Endothelial cell of umbilical vein (primary cell): ENCODE measurements around the gene ALDH3A2. TPM values are rescaled to one million over a fixed set of nuclear protein-coding genes. Genes with fewer than 3 reads are reported as not detected.
"Not testable (repeated sequence)": the region's sequence is repeated elsewhere in the genome, so short reads cannot be mapped to it uniquely, and the experiment has no call there.

Experiments used
- BruUV-seq: library from RNA; stranded (reverse); fragments of 400-500 nt; replicated peaks from 2 replicates; lab custom pipeline; 2021; lab: Mats Ljungman, UMichigan
- CTCF ChIA-PET: fragments of 300-600, 350-600 bp; sonication (Branson Sonifier 250); formaldehyde crosslinking; loops from one replicate; lab custom pipeline; 2021; ENCODE audit warnings: antibody characterized with exemption, inconsistent platforms; lab: Charles Lee
- POLR2A ChIA-PET: fragments of 300-600, 350-600 bp; sonication (Branson Sonifier 250); formaldehyde crosslinking; loops from one replicate; lab custom pipeline; 2021; ENCODE audit warnings: antibody characterized with exemption, inconsistent platforms; lab: Charles Lee
- DNase-seq: peaks from one replicate; pipeline ENCODE4 v3.0.0-alpha.2; 2011; ENCODE audit warnings: low read depth, low spot score
- FAIRE-seq: peaks from 2 replicates; lab custom pipeline; 2011; peaks lifted over from hg19 to GRCh38; lab: Jason Lieb, UNC
- H2AFZ ChIP-seq: 2 replicates; pipeline ENCODE4 v1.6.0; 2012; ENCODE audit warnings: low read depth, low read length, control low read depth, inconsistent platforms
- H3K27ac ChIP-seq: 2 replicates; pipeline ENCODE4 v1.5.1; 2011; ENCODE audit warnings: low read depth, mild to moderate bottlenecking, control low read depth, low read length, moderate library complexity; ENCODE audit not compliant: insufficient read depth
- H3K27me3 ChIP-seq, 2 experiments: 2 replicates each; pipeline versions ENCODE4 v1.6.0 to v1.6.1; 2011; ENCODE audit warnings: low read length in 2 of 2, mixed read lengths in 1 of 2; ENCODE audit not compliant: control insufficient read depth in 2 of 2, insufficient read depth in 2 of 2
- H3K36me3 ChIP-seq, 2 experiments: 2 replicates in 1 of 2; 3 replicates in 1 of 2; pipeline ENCODE4 v1.5.1; 2011; ENCODE audit warnings: low read length in 2 of 2, mild to moderate bottlenecking in 1 of 2, moderate library complexity in 1 of 2; ENCODE audit not compliant: control insufficient read depth in 2 of 2, insufficient read depth in 2 of 2; ENCODE audit errors: extremely low read depth in 1 of 2
- H3K4me1 ChIP-seq: 3 replicates; pipeline ENCODE4 v1.5.1; 2011; ENCODE audit warnings: mild to moderate bottlenecking, low read length; ENCODE audit not compliant: control insufficient read depth, insufficient read depth; ENCODE audit errors: extremely low read depth
- H3K4me2 ChIP-seq: 2 replicates; pipeline ENCODE4 v1.6.1; 2011; ENCODE audit warnings: low read length, control low read depth, mixed read lengths; ENCODE audit not compliant: insufficient read depth
- H3K4me3 ChIP-seq, 3 experiments: fragments of 200-600 bp in 1 of 3; sonication (generic), shearing (Covaris generic) in 1 of 3; replicated peaks in 1 of 3; 2 replicates each; pipeline ENCODE4 v1.5.1; 2011 to 2016; ENCODE audit warnings: control low read depth in 3 of 3, low read length in 3 of 3, mild to moderate bottlenecking in 2 of 3, inconsistent platforms in 1 of 3, low read depth in 1 of 3, moderate library complexity in 1 of 3; ENCODE audit not compliant: insufficient read depth in 1 of 3
- H3K79me2 ChIP-seq: 2 replicates; pipeline ENCODE4 v1.6.0; 2012; ENCODE audit warnings: low read length, inconsistent platforms; ENCODE audit not compliant: control insufficient read depth, insufficient read depth
- H3K9ac ChIP-seq: replicated peaks from 2 replicates; pipeline ENCODE3; 2011; ENCODE audit warnings: low read length, control low read depth; ENCODE audit not compliant: insufficient read depth; ENCODE audit errors: extremely low read depth
- H3K9me1 ChIP-seq: replicated peaks from 3 replicates; pipeline ENCODE4 v1.6.0; 2011; ENCODE audit warnings: mild to moderate bottlenecking, low read length; ENCODE audit not compliant: control insufficient read depth, insufficient read depth; ENCODE audit errors: extremely low read depth
- H3K9me3 ChIP-seq: replicated peaks from 2 replicates; pipeline ENCODE4 v1.5.1; 2012; ENCODE audit warnings: low read length, inconsistent platforms; ENCODE audit not compliant: control insufficient read depth, insufficient read depth
- H4K20me1 ChIP-seq: replicated peaks from 2 replicates; pipeline ENCODE3; 2011; ENCODE audit warnings: mild to moderate bottlenecking, low read length; ENCODE audit not compliant: control insufficient read depth, insufficient read depth; ENCODE audit errors: extremely low read depth
- CTCF ChIP-seq, 2 donors: IDR thresholded peaks; 1 replicate in 1 of 2; 2 replicates in 1 of 2; pipeline ENCODE4 v1.5.1; 2011; ENCODE audit warnings: low read length in 2 of 2, mild to moderate bottlenecking in 2 of 2, moderate library complexity in 2 of 2, control low read depth in 1 of 2, inconsistent platforms in 1 of 2, low read depth in 1 of 2; ENCODE audit not compliant: insufficient read depth in 1 of 2; ENCODE audit errors: extremely low read depth in 1 of 2
- EZH2 ChIP-seq: IDR thresholded peaks from 2 replicates; pipeline ENCODE4 v1.6.1; 2012; ENCODE audit warnings: borderline replicate concordance, low read depth, mild to moderate bottlenecking, moderate library complexity, low read length, inconsistent platforms; ENCODE audit not compliant: severe bottlenecking
- FOS ChIP-seq: IDR thresholded peaks from 2 replicates; pipeline ENCODE4 v1.6.1; 2011; ENCODE audit warnings: mild to moderate bottlenecking, low read length, moderate library complexity, borderline replicate concordance; ENCODE audit not compliant: insufficient read depth
- GATA2 ChIP-seq: IDR thresholded peaks from 2 replicates; pipeline ENCODE4 v1.7.0; 2011; ENCODE audit warnings: low read depth, mild to moderate bottlenecking, moderate library complexity, mixed read lengths, low read length; ENCODE audit not compliant: insufficient read length, insufficient read depth
- JUN ChIP-seq: IDR thresholded peaks from 2 replicates; pipeline ENCODE4 v1.6.1; 2011; ENCODE audit warnings: borderline replicate concordance, low read depth; ENCODE audit not compliant: insufficient read length, insufficient read depth
- MAX ChIP-seq: IDR thresholded peaks from 2 replicates; pipeline ENCODE4 v1.6.1; 2011; ENCODE audit not compliant: insufficient read depth, insufficient read length
- MYC ChIP-seq: IDR thresholded peaks from one replicate; pipeline ENCODE4 v1.6.1; 2011; ENCODE audit warnings: mild to moderate bottlenecking, low read depth, low read length
- POLR2A ChIP-seq: IDR thresholded peaks from 2 replicates; pipeline ENCODE4 v1.6.1; 2012; ENCODE audit warnings: low read depth, mild to moderate bottlenecking, control low read depth, low read length
- POLR2AphosphoS5 ChIP-seq: IDR thresholded peaks from 2 replicates; pipeline ENCODE4 v1.6.1; 2012; ENCODE audit warnings: low read depth, mild to moderate bottlenecking, control low read depth, low read length, moderate library complexity; ENCODE audit not compliant: insufficient read depth
- dilution Hi-C: fragments of 300-500 bp; cut with MboI; formaldehyde crosslinking; loops from one replicate; pipeline ENCODE4 v1.15.0; 2019; ENCODE audit warnings: low sequenced_read_pairs; ENCODE audit not compliant: extremely low pct_ligation_motif_present
- intact Hi-C: fragments of 100-400 bp; cut with micrococcal nuclease; formaldehyde crosslinking; loops from one replicate; pipeline ENCODE4 v1.10.0; 2022
- polyA plus RNA-seq, 4 experiments: library from polyadenylated mRNA; depleted of rRNA in 3 of 4; stranded (reverse) in 3 of 4; unstranded in 1 of 4; fragments of >200 nt; gene quantifications; 2 replicates each; pipeline versions ENCODE4 v1.2.1 to v1.2.3, GENCODE V29; 2011 to 2012; ENCODE audit warnings: missing spikeins in 1 of 4
- total RNA-seq: library from RNA; stranded (reverse); gene quantifications from 2 replicates; pipeline ENCODE4 v1.2.3, GENCODE V29; 2021

The ALDH3A2 gene
- total and polyA plus RNA-seq, 2 donors (not counting 3 experiments of a cell fraction or from before 2014, with no cell fraction given), result 16.7 to 36.5 TPM

GRCh38 chr17:19664821-19665181 lies 16.2 kb downstream of the ALDH3A2 start:
- TF ChIP-seq CTCF (IDR thresholded peaks at IDR 0.05; ENCODE audit: extremely low read depth in 1 of 2, insufficient read depth in 1 of 2, low read depth in 1 of 2, low read length in 2 of 2) (no peak), EZH2 (no peak), FOS (no peak), POLR2AphosphoS5 (no peak), POLR2A (no peak), MYC (no peak), JUN (no peak), GATA2 (no peak), MAX (no peak)
- intact Hi-C loops, result no loop called here
- no peak overlapping the region for H2AFZ ChIP-seq
- no peaks in the 10 kb centered on the region for H3K27me3 ChIP-seq
- no TSS peak for BruUV-seq
- H3K9me1 ChIP-seq, result no peaks in the 10 kb centered on the region
- H3K27ac ChIP-seq, result no peak overlapping the region
- H3K4me1 ChIP-seq, result no peaks in the 10 kb centered on the region
- H3K36me3 ChIP-seq, result peaks cover 0 to 8% of the 10 kb centered on the region in 2 experiments
- FAIRE-seq, result no peak
- H3K9me3 ChIP-seq, result no peaks in the 10 kb centered on the region
- no peaks in the 10 kb centered on the region for H3K79me2 ChIP-seq
- H4K20me1 ChIP-seq, result no peaks in the 10 kb centered on the region
- no peak for DNase-seq
- H3K4me2 ChIP-seq, result no peak overlapping the region
- dilution Hi-C loops, result no loop called here
- CTCF ChIA-PET, result no interaction called here
- H3K4me3 ChIP-seq, result no peak overlapping the region
- no peak overlapping the region for H3K9ac ChIP-seq
- POLR2A ChIA-PET, result no interaction called here

- H3K36me3 ChIP-seq, H3K9ac ChIP-seq, H3K27me3 ChIP-seq, H3K9me1 ChIP-seq, FAIRE-seq, H3K4me2 ChIP-seq, BruUV-seq, H3K79me2 ChIP-seq, POLR2A ChIA-PET, DNase-seq, H2AFZ ChIP-seq, H3K4me1 ChIP-seq, H4K20me1 ChIP-seq, H3K4me3 ChIP-seq, dilution Hi-C loops, H3K9me3 ChIP-seq, intact Hi-C loops, H3K27ac ChIP-seq: not testable (repeated sequence)
- CTCF ChIA-PET, result interaction anchor here (1.2 to 1.6 kb wide), 2 partner anchors 93 to 307 kb away, joined by 4 read pairs; partner anchors contain the start of gene B9D1
Observed at GRCh38 chr17:19669680-19670079, 21.1 kb downstream of the ALDH3A2 start.
